ENCODE results near the gene EMP2.

The EMP2 gene

GRCh38 chr16:10485159-10485558, 95.2 kb downstream of the EMP2 start:
- Histone ChIP-seq H3K4me3 (ENCODE audit: low read length) (no peak overlapping the region), H3K9ac (ENCODE audit: low read depth, low read length) (no peak overlapping the region), H3K9me3 (ENCODE audit: insufficient read depth, low read depth, low read length) (peaks cover 21% of the 10 kb centered on the region), H3K27ac (ENCODE audit: low read length) (no peak overlapping the region), H3K4me1 (ENCODE audit: insufficient read depth, low read length) (no peaks in the 10 kb centered on the region), H3K27me3 (ENCODE audit: insufficient read depth, low read length) (no peaks in the 10 kb centered on the region), H3K36me3 (ENCODE audit: insufficient read depth, low read depth, low read length) (peaks cover 12% of the 10 kb centered on the region)

GRCh38 chr16:10480151-10480550, 100.2 kb downstream of the EMP2 start:
- H3K27me3 ChIP-seq (ENCODE audit: insufficient read depth, low read length): no peaks in the 10 kb centered on the region

More at GRCh38 chr16:10480151-10480550, 100.2 kb downstream of the EMP2 start:
- H3K36me3 ChIP-seq (ENCODE audit: insufficient read depth, low read depth, low read length): peaks cover 24% of the 10 kb centered on the region
- no peak overlapping the region for H3K27ac ChIP-seq (ENCODE audit: low read length)
- no peak overlapping the region for H3K4me3 ChIP-seq (ENCODE audit: low read length)
- no peak overlapping the region for H3K9ac ChIP-seq (ENCODE audit: low read depth, low read length)
- H3K9me3 ChIP-seq (ENCODE audit: insufficient read depth, low read depth, low read length): peaks cover 9% of the 10 kb centered on the region
- no peaks in the 10 kb centered on the region for H3K4me1 ChIP-seq (ENCODE audit: insufficient read depth, low read length)
